Right lobe of liver (tissue), 6 donors: ENCODE results near the gene SCRN1. TPM values are rescaled to one million over a fixed set of nuclear protein-coding genes. Genes with fewer than 3 reads are reported as not detected.
"Not testable (repeated sequence)": the region's sequence is repeated elsewhere in the genome, so short reads cannot be mapped to it uniquely, and the experiment has no call there.

Experiments used
- ATAC-seq, 4 donors: fragments of 200-7000 bp; cut with Tn5 transposase; one replicate each; pipeline ENCODE4 v1.9.1; 2020; ENCODE audit warnings: mild to moderate bottlenecking in 4 of 4, moderate library complexity in 4 of 4
- DNase-seq, 3 donors: peaks; one replicate each; pipeline ENCODE4 v3.0.0-alpha.2; 2020
- H3K27ac ChIP-seq, 3 donors: fragments of 200-600 bp; one replicate each; pipeline ENCODE4 v1.8.0; 2022
- H3K27me3 ChIP-seq, 2 donors: fragments of 200-600 bp; one replicate each; pipeline ENCODE4 v1.8.0; 2022
- H3K36me3 ChIP-seq, 4 donors: fragments of 200-600 bp; sonication (generic) in 1 of 4; one replicate each; pipeline versions ENCODE4 v1.5.1 to v1.8.0; 2017 to 2022; ENCODE audit warnings: control low read depth in 1 of 4
- H3K4me1 ChIP-seq, 4 donors: fragments of 200-600 bp; sonication (generic) in 1 of 4; one replicate each; pipeline versions ENCODE4 v1.5.1 to v1.8.0; 2017 to 2022; ENCODE audit warnings: control low read depth in 1 of 4
- H3K4me3 ChIP-seq, 3 donors: fragments of 200-600 bp; one replicate each; pipeline ENCODE4 v1.8.0; 2022
- H3K9me3 ChIP-seq, 4 donors: fragments of 200-600 bp; sonication (generic) in 1 of 4; one replicate each; pipeline versions ENCODE4 v1.5.1 to v1.8.0; 2017 to 2022; ENCODE audit warnings: control low read depth in 1 of 4
- POLR2A ChIP-seq: fragments of 450-650 bp; IDR thresholded peaks from one replicate; pipeline ENCODE4 v1.6.1; 2017; ENCODE audit warnings: antibody characterized with exemption, mild to moderate bottlenecking
- WGBS: methylation state at CpG from one replicate; pipeline ENCODE4 v1.1.6; 2018; ENCODE audit warnings: low coverage, low lambda C conversion rate; ENCODE audit not compliant: insufficient coverage; ENCODE audit errors: missing lambda C conversion rate; 5-methylcytosine and 5-hydroxymethylcytosine counted together
- intact Hi-C, 2 donors: fragments of 100-400 bp; cut with DNase I; formaldehyde crosslinking; loops; one replicate each; pipeline versions ENCODE4 v1.11.2 to v1.14.1; 2022
- total RNA-seq, 6 experiments: library from RNA; depleted of rRNA in 2 of 6; stranded (reverse); fragments of >200 nt in 2 of 6; fragmentation: NEBNext Ultra II Directional in 3 of 6; extraction: Animal tissue kit (Norgen Biotek cat#: 25700) in 3 of 6; gene quantifications; one replicate each; pipeline versions ENCODE4 v1.1.0 to v1.2.4, GENCODE V29; 2016 to 2023
- TF ChIP-seq, protein P1 (sequence below), 4 donors: fragments of 200-600 bp in 3 of 4; fragments of 450-650 bp in 1 of 4; IDR thresholded peaks; one replicate each; pipeline versions ENCODE4 v1.5.1 to v1.8.0; 2016 to 2022; ENCODE audit warnings: antibody characterized with exemption in 4 of 4, mild to moderate bottlenecking in 2 of 4
- donor health status: DM: no; HTN: yes; CAD: no.
- donor health status: DM: no; HTN: no; CAD: no.
- donor health status: DM: no; HTN: no; CAD: no.
- donor health status: DM: no; HTN: yes; CAD: no.
- donor health status: DM: no; HTN: yes; CAD: no.

SCRN1 gene
- total RNA-seq, 6 experiments from 2014 or later, result 1.3 to 2.9 (median 2.0) TPM

DNA sequence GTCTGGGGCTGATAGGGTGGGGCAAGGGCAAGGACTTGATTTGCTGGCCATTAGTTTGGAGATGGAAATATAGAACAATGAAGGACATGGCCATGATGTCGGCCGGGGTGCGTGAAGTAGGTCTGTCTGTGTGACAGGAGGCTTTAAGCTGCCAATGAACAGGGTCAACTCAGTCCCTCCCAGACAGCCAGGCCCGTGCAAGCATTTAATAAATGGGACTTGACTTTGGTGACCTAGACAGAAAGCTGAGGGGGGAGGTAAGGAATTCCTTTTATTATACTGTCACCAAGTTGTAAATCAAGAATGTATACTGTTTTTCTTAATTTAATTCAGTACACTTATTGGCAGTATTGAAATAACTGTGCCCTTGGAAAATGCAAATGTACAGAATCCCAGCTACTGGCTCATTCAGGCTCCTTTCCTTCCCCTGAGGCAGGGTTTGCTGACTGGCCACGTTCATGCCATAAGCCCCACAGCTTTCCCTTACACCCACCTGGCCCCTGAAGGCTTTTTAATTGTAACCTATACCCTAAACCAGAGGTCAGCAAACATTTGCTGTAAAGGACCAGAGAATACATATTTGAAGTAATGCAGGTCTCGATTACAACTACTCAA, 96.1 kb downstream of the SCRN1 start:
- Histone ChIP-seq H3K27ac (no peak overlapping the region), H3K4me1 (no peaks in the 10 kb centered on the region), H3K4me3 (no peak overlapping the region), H3K36me3 (no peaks in the 10 kb centered on the region), H3K27me3 (no peaks in the 10 kb centered on the region), H3K9me3 (no peaks in the 10 kb centered on the region)
- 70% methylated on average over 6 of the region's 6 CpGs for WGBS
- no peak for DNase-seq
- TF ChIP-seq, protein P1, sequence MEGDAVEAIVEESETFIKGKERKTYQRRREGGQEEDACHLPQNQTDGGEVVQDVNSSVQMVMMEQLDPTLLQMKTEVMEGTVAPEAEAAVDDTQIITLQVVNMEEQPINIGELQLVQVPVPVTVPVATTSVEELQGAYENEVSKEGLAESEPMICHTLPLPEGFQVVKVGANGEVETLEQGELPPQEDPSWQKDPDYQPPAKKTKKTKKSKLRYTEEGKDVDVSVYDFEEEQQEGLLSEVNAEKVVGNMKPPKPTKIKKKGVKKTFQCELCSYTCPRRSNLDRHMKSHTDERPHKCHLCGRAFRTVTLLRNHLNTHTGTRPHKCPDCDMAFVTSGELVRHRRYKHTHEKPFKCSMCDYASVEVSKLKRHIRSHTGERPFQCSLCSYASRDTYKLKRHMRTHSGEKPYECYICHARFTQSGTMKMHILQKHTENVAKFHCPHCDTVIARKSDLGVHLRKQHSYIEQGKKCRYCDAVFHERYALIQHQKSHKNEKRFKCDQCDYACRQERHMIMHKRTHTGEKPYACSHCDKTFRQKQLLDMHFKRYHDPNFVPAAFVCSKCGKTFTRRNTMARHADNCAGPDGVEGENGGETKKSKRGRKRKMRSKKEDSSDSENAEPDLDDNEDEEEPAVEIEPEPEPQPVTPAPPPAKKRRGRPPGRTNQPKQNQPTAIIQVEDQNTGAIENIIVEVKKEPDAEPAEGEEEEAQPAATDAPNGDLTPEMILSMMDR (IDR thresholded peaks at IDR 0.05), result no peak
- no peak for TF ChIP-seq POLR2A
- intact Hi-C loops, result no loop called here
- ATAC-seq, result no peak

DNA sequence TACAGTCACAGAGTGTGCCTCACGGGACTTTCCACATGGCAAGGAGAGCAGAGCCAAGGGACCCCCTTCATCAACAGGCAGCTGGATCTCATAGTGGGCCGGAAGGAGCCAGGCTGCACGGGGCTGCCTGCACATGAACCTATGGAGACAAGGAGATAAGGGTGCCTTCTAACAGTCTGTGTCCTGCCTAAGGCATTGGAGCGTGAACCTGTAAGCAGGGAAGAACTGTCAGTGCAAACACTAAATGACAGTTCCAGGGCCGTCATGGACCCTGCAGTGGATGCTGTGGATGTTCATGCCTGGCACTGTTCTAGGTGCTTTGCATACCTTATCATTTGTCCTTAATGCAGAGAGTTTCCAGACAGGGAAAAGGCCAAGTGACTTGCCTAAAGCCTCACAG, 97.4 kb downstream of the SCRN1 start:
- WGBS, result 80% methylated on average over 1 of the region's 5 CpGs
- H3K36me3 ChIP-seq, result no peaks in the 10 kb centered on the region
- H3K9me3 ChIP-seq, result no peaks in the 10 kb centered on the region
- intact Hi-C loops, result no loop called here
- TF ChIP-seq, protein P1 (IDR thresholded peaks at IDR 0.05), result no peak
- no peak for TF ChIP-seq POLR2A
- no peak overlapping the region for H3K27ac ChIP-seq
- H3K27me3 ChIP-seq, result no peaks in the 10 kb centered on the region
- H3K4me3 ChIP-seq, result no peak overlapping the region
- no peak for DNase-seq
- ATAC-seq, result no peak
- no peaks in the 10 kb centered on the region for H3K4me1 ChIP-seq

DNA sequence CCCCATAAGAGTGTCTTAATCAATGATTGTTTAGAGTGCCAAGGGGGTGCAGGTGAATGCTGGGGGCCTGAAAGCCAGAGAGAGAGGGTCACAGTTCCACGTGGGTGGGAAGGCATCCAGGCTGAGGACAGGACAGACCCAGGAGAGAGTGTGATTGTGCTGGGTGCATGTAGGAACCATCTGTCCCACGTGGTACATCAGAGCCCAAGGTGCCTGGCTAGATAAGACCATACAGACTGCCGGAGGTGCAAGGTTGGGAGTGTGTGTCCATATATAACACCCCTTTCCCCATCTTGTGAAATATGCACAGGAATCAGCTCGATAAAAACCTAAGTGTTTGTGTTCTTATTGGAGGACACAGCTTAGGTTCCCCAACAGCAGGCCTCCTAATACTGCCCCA, 97.8 kb downstream of the SCRN1 start:
- H3K27me3 ChIP-seq, result no peaks in the 10 kb centered on the region
- no CpG with 5 or more reads among the region's 4 CpGs for WGBS
- TF ChIP-seq, protein P1 (IDR thresholded peaks at IDR 0.05), result no peak
- no peak for TF ChIP-seq POLR2A
- H3K36me3 ChIP-seq, result no peaks in the 10 kb centered on the region
- ATAC-seq, result no peak
- H3K27ac ChIP-seq, result no peak overlapping the region
- DNase-seq, result no peak
- no peaks in the 10 kb centered on the region for H3K9me3 ChIP-seq
- no peak overlapping the region for H3K4me3 ChIP-seq
- intact Hi-C loops, result no loop called here
- H3K4me1 ChIP-seq, result no peaks in the 10 kb centered on the region

DNA sequence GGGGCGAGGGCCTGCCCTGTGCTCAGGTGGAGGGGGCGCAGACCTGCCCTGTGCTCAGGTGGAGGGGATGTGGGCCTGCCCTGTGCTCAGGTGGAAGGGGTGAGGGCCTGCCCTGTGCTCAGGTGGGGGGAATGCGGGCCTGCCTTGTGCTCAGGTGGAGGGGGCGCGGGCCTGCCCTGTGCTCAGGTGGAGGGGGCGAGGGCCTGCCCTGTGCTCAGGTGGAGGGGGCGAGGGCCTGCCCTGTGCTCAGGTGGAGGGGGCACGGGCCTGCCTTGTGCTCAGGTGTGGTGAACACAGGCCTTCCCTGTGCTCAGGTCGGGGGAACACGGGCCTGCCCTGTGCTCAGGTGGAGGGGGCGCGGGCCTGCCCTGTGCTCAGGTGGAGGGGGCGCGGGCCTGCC, 98.8 kb downstream of the SCRN1 start:
- H3K27ac ChIP-seq, H3K27me3 ChIP-seq, H3K36me3 ChIP-seq, intact Hi-C loops, H3K4me3 ChIP-seq, DNase-seq, ATAC-seq, H3K9me3 ChIP-seq, H3K4me1 ChIP-seq: not testable (repeated sequence)
- no CpG with 5 or more reads among the region's 14 CpGs for WGBS

DNA sequence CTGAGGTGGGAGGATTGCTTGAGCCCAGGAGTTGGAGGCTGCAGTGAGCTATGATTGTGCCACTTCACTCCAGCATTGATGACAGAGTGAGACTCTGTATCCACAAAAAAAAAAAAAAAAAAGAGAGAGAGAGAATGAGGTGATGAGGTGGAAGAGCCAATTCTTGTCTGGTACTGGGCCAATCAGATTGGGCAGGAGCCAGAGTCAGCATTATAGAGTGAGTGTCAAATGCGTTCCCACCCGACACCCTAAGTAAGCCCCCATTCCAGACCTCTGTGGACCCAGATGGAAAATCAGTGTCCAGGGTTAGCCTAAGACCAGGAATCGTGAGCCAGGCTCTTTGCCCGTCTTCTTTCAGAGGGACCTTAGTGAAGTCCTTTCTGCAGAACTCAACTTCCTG, 99.3 kb downstream of the SCRN1 start:
- Histone ChIP-seq H3K4me1 (no peaks in the 10 kb centered on the region), H3K9me3 (no peaks in the 10 kb centered on the region), H3K36me3 (no peaks in the 10 kb centered on the region), H3K27ac (no peak overlapping the region), H3K27me3 (no peaks in the 10 kb centered on the region), H3K4me3 (no peak overlapping the region)
- TF ChIP-seq, protein P1 (IDR thresholded peaks at IDR 0.05), result no peak
- no peak for TF ChIP-seq POLR2A
- intact Hi-C loops, result no loop called here
- DNase-seq, result no peak
- no CpG with 5 or more reads among the region's 4 CpGs for WGBS
- ATAC-seq, result no peak
